ENCODE data around the gene SOCS7. TPM values are rescaled to one million over a fixed set of nuclear protein-coding genes. Genes with fewer than 3 reads are reported as not detected.

SOCS7 gene
- total and polyA plus RNA-seq, 2 experiments from 2014 or later, result 5.0 to 29.2 TPM

- TF ChIP-seq EZH2phosphoT487 (IDR thresholded peaks at IDR 0.05; ENCODE audit: unreplicated experiment), result no peak
- no peak for TF ChIP-seq JUNB (IDR thresholded peaks at IDR 0.05; ENCODE audit: unreplicated experiment)
- TF ChIP-seq NANOG (IDR thresholded peaks at IDR 0.05; ENCODE audit: borderline replicate concordance), result no peak
- TF ChIP-seq, protein P1, sequence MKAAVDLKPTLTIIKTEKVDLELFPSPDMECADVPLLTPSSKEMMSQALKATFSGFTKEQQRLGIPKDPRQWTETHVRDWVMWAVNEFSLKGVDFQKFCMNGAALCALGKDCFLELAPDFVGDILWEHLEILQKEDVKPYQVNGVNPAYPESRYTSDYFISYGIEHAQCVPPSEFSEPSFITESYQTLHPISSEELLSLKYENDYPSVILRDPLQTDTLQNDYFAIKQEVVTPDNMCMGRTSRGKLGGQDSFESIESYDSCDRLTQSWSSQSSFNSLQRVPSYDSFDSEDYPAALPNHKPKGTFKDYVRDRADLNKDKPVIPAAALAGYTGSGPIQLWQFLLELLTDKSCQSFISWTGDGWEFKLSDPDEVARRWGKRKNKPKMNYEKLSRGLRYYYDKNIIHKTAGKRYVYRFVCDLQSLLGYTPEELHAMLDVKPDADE (IDR thresholded peaks at IDR 0.05), result no peak
- TF ChIP-seq EZH2 (IDR thresholded peaks at IDR 0.05; ENCODE audit: low read depth, unreplicated experiment), result no peak
- no peak for TF ChIP-seq POLR2AphosphoS5 (IDR thresholded peaks at IDR 0.05; ENCODE audit: low read depth)
Measured at GRCh38 chr17:38428112-38428642, 76.5 kb downstream of the SOCS7 start, which contains the start of gene ARHGAP23 (continued).

DNA sequence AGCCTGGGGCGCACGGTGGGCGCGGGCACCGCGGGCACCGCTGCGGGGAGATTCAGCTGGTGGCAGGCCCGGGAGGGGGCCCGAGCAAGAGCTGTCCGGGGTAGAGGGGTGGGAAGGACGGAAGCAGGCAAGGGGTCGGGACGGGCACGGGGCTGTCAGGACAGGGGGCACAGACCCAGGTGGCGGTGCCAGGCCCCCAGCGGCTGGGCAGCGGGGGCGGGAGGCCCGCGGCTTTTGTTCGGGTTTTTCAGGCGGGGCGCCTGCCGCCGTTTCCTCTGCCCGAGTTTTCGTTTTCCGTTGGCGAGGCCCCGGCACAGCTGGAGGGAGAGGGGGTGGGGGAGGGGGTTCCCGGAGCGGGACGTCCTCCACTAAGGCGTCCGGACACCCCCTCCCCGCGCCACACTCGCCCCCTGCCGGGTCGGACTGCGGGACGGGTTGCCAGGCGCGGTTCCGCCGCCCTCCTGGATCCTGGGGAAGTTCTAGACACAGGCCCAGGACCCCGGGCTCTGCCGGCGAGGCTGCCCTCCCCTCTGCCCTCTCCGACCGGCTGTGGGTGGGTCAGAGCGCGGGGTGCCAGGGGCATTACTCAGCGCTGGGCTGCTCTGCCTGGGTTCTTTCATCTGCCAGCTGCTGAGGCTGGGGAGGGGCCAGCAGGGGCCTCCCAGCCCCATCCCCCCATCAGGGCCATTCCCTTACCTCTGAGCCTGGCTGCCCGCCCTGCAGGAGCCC lies 77.2 kb downstream of the SOCS7 start:
- Histone ChIP-seq H2AFZ (no peak overlapping the region), H3K4me1 (ENCODE audit: insufficient read depth) (peaks cover 51% of the 10 kb centered on the region), H3K27me3 (ENCODE audit: insufficient read depth) (no peaks in the 10 kb centered on the region), H3K79me2 (replicated peaks; ENCODE audit: insufficient read depth) (peaks cover 74% of the 10 kb centered on the region), H3K9me2 (ENCODE audit: insufficient read depth) (no peaks in the 10 kb centered on the region), H3K36me3 (ENCODE audit: insufficient read depth) (no peaks in the 10 kb centered on the region), H3K27ac (ENCODE audit: low read depth) (no peak overlapping the region), H3K4me2 (peak overlapping the region; percentile 94), H3F3A (replicated peaks; ENCODE audit: low read depth) (peaks cover 14% of the 10 kb centered on the region; the same call in 1 of the 2 replicates), H4K20me1 (replicated peaks; ENCODE audit: insufficient read depth) (peaks cover 15% of the 10 kb centered on the region), H3K4me3 (peak overlapping the region; percentile 87)
- peaks cover 68% of the 10 kb centered on the region for H3K4me1 Mint-ChIP-seq
- H3K27me3 Mint-ChIP-seq (ENCODE audit: insufficient read depth, low read depth, poor library complexity), result peaks cover 18% of the 10 kb centered on the region
- H3K9me3 Mint-ChIP-seq, result no peaks in the 10 kb centered on the region; the same call in 2 of the 3 replicates
- peak overlapping the region; percentile 70 for H3K4me3 Mint-ChIP-seq
- peaks cover 13% of the 10 kb centered on the region; the same call in 2 of the 3 replicates for H3K36me3 Mint-ChIP-seq (ENCODE audit: low read depth)
- peak; percentile 69 for ATAC-seq
- peak; percentile 72 for DNase-seq (ENCODE audit: low spot score)
- H3K27ac Mint-ChIP-seq, result no peak overlapping the region
- no peak for TF ChIP-seq EZH2phosphoT487 (IDR thresholded peaks at IDR 0.05; ENCODE audit: unreplicated experiment)
- TF ChIP-seq, protein P1 (IDR thresholded peaks at IDR 0.05), result no peak
- TF ChIP-seq STAT1 (IDR thresholded peaks at IDR 0.05; ENCODE audit: unreplicated experiment), result no peak
- no peak for TF ChIP-seq ZNF114 (CRISPR knock-in tag; IDR thresholded peaks at IDR 0.05)
- TF ChIP-seq, protein P2, sequence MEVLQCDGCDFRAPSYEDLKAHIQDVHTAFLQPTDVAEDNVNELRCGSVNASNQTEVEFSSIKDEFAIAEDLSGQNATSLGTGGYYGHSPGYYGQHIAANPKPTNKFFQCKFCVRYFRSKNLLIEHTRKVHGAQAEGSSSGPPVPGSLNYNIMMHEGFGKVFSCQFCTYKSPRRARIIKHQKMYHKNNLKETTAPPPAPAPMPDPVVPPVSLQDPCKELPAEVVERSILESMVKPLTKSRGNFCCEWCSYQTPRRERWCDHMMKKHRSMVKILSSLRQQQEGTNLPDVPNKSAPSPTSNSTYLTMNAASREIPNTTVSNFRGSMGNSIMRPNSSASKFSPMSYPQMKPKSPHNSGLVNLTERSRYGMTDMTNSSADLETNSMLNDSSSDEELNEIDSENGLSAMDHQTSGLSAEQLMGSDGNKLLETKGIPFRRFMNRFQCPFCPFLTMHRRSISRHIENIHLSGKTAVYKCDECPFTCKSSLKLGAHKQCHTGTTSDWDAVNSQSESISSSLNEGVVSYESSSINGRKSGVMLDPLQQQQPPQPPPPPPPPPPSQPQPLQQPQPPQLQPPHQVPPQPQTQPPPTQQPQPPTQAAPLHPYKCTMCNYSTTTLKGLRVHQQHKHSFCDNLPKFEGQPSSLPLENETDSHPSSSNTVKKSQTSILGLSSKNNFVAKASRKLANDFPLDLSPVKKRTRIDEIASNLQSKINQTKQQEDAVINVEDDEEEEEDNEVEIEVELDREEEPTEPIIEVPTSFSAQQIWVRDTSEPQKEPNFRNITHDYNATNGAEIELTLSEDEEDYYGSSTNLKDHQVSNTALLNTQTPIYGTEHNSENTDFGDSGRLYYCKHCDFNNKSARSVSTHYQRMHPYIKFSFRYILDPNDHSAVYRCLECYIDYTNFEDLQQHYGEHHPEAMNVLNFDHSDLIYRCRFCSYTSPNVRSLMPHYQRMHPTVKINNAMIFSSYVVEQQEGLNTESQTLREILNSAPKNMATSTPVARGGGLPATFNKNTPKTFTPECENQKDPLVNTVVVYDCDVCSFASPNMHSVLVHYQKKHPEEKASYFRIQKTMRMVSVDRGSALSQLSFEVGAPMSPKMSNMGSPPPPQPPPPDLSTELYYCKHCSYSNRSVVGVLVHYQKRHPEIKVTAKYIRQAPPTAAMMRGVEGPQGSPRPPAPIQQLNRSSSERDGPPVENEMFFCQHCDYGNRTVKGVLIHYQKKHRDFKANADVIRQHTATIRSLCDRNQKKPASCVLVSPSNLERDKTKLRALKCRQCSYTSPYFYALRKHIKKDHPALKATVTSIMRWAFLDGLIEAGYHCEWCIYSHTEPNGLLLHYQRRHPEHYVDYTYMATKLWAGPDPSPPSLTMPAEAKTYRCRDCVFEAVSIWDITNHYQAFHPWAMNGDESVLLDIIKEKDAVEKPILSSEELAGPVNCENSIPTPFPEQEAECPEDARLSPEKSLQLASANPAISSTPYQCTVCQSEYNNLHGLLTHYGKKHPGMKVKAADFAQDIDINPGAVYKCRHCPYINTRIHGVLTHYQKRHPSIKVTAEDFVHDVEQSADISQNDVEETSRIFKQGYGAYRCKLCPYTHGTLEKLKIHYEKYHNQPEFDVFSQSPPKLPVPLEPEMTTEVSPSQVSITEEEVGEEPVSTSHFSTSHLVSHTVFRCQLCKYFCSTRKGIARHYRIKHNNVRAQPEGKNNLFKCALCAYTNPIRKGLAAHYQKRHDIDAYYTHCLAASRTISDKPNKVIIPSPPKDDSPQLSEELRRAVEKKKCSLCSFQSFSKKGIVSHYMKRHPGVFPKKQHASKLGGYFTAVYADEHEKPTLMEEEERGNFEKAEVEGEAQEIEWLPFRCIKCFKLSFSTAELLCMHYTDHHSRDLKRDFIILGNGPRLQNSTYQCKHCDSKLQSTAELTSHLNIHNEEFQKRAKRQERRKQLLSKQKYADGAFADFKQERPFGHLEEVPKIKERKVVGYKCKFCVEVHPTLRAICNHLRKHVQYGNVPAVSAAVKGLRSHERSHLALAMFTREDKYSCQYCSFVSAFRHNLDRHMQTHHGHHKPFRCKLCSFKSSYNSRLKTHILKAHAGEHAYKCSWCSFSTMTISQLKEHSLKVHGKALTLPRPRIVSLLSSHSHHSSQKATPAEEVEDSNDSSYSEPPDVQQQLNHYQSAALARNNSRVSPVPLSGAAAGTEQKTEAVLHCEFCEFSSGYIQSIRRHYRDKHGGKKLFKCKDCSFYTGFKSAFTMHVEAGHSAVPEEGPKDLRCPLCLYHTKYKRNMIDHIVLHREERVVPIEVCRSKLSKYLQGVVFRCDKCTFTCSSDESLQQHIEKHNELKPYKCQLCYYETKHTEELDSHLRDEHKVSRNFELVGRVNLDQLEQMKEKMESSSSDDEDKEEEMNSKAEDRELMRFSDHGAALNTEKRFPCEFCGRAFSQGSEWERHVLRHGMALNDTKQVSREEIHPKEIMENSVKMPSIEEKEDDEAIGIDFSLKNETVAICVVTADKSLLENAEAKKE (CRISPR knock-in tag; IDR thresholded peaks at IDR 0.05), result no peak
- no peak for TF ChIP-seq JUNB (IDR thresholded peaks at IDR 0.05; ENCODE audit: unreplicated experiment)
- TF ChIP-seq POLR2AphosphoS5 (IDR thresholded peaks at IDR 0.05; ENCODE audit: low read depth), result no peak; the same call in 1 of the 2 replicates
- TF ChIP-seq CREB1 (CRISPR knock-in tag; IDR thresholded peaks at IDR 0.05; ENCODE audit: low read depth), result no peak
- TF ChIP-seq REST (IDR thresholded peaks at IDR 0.05; ENCODE audit: unreplicated experiment), result no peak
- TF ChIP-seq NANOG (IDR thresholded peaks at IDR 0.05; ENCODE audit: borderline replicate concordance), result no peak
